ENCODE results near the gene SAGE1.
"Not testable (repeated sequence)": the region's sequence is repeated elsewhere in the genome, so short reads cannot be mapped to it uniquely, and the experiment has no call there.

SAGE1 gene

DNA sequence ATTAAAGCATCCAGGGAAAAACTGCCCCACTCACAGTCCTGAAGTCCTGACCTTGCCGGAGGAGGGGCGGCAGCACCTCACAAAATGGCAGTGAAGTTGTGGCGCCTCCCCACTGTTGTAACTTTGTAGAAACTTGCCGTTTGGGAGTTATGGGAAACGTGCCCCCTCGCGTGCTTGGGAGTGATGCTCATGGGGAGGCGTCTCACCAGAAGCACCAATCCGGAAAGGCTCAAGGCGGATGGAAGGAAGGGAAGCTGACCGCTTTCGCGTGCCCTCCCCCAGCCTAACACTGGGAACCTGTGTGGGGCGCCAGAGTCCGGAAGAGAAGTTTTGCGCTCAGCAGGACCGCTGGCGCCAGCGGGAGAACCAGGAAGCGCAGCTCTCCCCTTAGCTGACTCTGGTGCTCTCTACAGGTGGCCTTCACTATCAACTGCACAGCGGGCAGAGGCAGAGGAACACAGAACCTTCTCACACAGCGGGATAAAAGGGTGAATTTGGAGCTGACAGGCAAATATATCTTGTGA is at the start of gene SAGE1, which contains the start of gene CT45A10:
TSS of gene SAGE1 (plus strand) at position 423 of the 524 bp plus-strand sequence. CDS start 2,527 bp downstream, outside the sequence.
TSS of gene CT45A10 (minus strand) at position 151 of the 524 bp plus-strand sequence. CDS start 8,100 bp downstream, outside the sequence.
- DNase-seq (ENCODE audit: low read depth, low spot score): no peak
- TF ChIP-seq, protein P1, sequence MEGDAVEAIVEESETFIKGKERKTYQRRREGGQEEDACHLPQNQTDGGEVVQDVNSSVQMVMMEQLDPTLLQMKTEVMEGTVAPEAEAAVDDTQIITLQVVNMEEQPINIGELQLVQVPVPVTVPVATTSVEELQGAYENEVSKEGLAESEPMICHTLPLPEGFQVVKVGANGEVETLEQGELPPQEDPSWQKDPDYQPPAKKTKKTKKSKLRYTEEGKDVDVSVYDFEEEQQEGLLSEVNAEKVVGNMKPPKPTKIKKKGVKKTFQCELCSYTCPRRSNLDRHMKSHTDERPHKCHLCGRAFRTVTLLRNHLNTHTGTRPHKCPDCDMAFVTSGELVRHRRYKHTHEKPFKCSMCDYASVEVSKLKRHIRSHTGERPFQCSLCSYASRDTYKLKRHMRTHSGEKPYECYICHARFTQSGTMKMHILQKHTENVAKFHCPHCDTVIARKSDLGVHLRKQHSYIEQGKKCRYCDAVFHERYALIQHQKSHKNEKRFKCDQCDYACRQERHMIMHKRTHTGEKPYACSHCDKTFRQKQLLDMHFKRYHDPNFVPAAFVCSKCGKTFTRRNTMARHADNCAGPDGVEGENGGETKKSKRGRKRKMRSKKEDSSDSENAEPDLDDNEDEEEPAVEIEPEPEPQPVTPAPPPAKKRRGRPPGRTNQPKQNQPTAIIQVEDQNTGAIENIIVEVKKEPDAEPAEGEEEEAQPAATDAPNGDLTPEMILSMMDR (IDR thresholded peaks at IDR 0.05; ENCODE audit: insufficient read depth, low read length, missing control alignments): no peak
- ChIA-PET POLR2A (no interaction called here), CTCF (no interaction called here)
- H3K4me3 ChIP-seq (ENCODE audit: low read depth, low read length): no peak within 1 kb of the TSS

DNA sequence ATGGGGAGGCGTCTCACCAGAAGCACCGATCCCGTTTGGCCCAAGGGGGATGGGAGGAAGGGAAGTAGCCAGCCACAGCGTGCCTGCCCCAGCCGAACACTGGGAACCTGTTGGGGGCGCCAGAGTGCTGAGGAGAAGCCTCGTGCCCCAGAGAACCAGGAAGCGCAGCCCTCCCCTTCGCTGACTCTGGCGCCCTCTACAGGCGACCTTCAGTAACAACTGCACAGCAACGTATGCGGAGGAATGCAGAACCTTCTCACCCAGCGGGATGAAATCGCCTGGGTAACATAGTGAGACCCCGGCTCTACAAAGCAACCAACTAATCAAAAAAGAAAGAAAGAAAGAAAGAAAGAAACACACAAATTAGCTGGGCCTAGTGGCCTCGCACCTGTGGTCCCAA is 39.1 kb upstream of the SAGE1 start, which contains the start of gene CT45A8:
TSS of gene CT45A8 (minus strand) at position 101 of the 400 bp plus-strand sequence. CDS start 3,755 bp downstream, outside the sequence.
- DNase-seq (ENCODE audit: low read depth, low spot score); CTCF ChIA-PET; POLR2A ChIA-PET; H3K4me3 ChIP-seq (ENCODE audit: low read depth, low read length): not testable (repeated sequence)

GRCh38 chrX:135871712-135872111 is 21.8 kb upstream of the SAGE1 start, which contains the start of gene CT45A9:
CT45A9 (minus strand) TSS chrX:135871812; CDS start chrX:135868061, 3,751 bp downstream.
- POLR2A ChIA-PET; DNase-seq (ENCODE audit: low read depth, low spot score): not testable (repeated sequence)

GRCh38 chrX:135882741-135883140 is 10.8 kb upstream of the SAGE1 start:
- POLR2A ChIA-PET; CTCF ChIA-PET; H3K4me3 ChIP-seq (ENCODE audit: low read depth, low read length); DNase-seq (ENCODE audit: low read depth, low spot score): not testable (repeated sequence)

More at GRCh38 chrX:135871712-135872111, 21.8 kb upstream of the SAGE1 start, which contains the start of gene CT45A9:
- CTCF ChIA-PET; H3K4me3 ChIP-seq (ENCODE audit: low read depth, low read length): not testable (repeated sequence)

GRCh38 chrX:135888230-135888629 is 5.3 kb upstream of the SAGE1 start:
- CTCF ChIA-PET; H3K4me3 ChIP-seq (ENCODE audit: low read depth, low read length); POLR2A ChIA-PET; DNase-seq (ENCODE audit: low read depth, low spot score): not testable (repeated sequence)

GRCh38 chrX:135888976-135889375 is 4.5 kb upstream of the SAGE1 start:
- POLR2A ChIA-PET; CTCF ChIA-PET; H3K4me3 ChIP-seq (ENCODE audit: low read depth, low read length); DNase-seq (ENCODE audit: low read depth, low spot score): not testable (repeated sequence)

DNA sequence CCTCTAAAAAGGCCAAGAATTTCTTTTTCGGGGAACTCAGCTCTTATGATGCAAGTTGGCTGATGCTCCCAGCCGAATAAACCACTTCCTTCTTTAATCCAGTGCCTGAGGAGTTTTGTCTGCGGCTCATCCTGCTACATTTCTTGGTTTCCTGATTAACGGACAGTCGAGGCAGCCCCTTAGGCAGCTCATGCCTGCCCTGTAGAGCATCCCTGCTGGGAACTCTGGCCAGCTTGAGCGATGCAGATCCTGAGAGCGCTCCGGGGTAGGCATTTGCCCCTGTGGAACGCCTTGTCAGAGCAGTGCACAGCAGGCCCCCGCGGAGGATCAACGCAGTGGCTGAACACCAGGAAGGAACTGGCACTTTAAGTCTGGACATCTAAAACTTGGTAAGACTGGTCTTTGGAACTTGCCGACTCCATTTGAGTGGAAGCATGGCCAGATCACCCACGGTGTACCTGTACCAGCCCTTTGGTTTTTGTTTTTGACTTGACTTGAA is 3.4 kb upstream of the SAGE1 start:
- POLR2A ChIA-PET: no interaction called here
- TF ChIP-seq, protein P1 (IDR thresholded peaks at IDR 0.05; ENCODE audit: insufficient read depth, low read length, missing control alignments): no peak
- CTCF ChIA-PET: no interaction called here
- H3K4me3 ChIP-seq (ENCODE audit: low read depth, low read length): no peak overlapping the region
- DNase-seq (ENCODE audit: low read depth, low spot score): no peak

GRCh38 chrX:135892781-135893180 is 735 bp upstream of the SAGE1 start:
- H3K4me3 ChIP-seq (ENCODE audit: low read depth, low read length): no peak overlapping the region
- CTCF ChIA-PET: no interaction called here
- TF ChIP-seq, protein P1 (IDR thresholded peaks at IDR 0.05; ENCODE audit: insufficient read depth, low read length, missing control alignments): no peak
- POLR2A ChIA-PET: no interaction called here
- DNase-seq (ENCODE audit: low read depth, low spot score): no peak

DNA sequence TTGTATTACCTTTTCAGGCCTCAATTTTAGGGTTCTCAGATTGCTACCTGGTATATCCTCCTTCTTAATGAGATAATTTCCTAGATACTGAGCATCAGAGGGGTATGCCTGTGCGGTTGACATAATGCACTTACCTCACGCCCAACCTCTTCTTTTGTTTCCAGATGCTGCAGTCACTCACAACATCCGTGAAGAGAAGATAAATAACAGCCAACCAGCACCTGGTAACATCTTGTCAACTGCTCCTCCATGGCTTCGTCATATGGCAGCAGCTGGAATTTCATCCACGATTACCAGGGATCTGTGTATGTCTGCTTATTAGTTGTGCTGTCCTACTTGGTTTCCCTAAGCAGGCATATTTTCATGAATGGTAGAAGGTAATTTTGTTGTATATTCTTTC is 16.7 kb downstream of the SAGE1 start:
- CTCF ChIA-PET: no interaction called here
- POLR2A ChIA-PET: no interaction called here
- TF ChIP-seq, protein P1 (IDR thresholded peaks at IDR 0.05; ENCODE audit: insufficient read depth, low read length, missing control alignments): no peak
- H3K4me3 ChIP-seq (ENCODE audit: low read depth, low read length): no peak overlapping the region
- DNase-seq (ENCODE audit: low read depth, low spot score): no peak
